Body of pancreas (tissue), 4 donors: Measurements from ENCODE around the gene CDS2.

ENCODE experiments used
- POLR2A ChIP-seq, 3 donors: fragments of 450-650 bp; IDR thresholded peaks; one replicate each; pipeline ENCODE4 v1.6.1; 2016; ENCODE audit warnings: antibody characterized with exemption in 3 of 3, mild to moderate bottlenecking in 2 of 3
- TF ChIP-seq, protein P1 (sequence below), 7 experiments: fragments of 450-650 bp in 4 of 7; fragments of 200-600 bp in 3 of 7; sonication (generic) in 3 of 7; IDR thresholded peaks; one replicate each; pipeline ENCODE4 v1.5.1; 2016 to 2019; ENCODE audit warnings: antibody characterized with exemption in 7 of 7

DNA sequence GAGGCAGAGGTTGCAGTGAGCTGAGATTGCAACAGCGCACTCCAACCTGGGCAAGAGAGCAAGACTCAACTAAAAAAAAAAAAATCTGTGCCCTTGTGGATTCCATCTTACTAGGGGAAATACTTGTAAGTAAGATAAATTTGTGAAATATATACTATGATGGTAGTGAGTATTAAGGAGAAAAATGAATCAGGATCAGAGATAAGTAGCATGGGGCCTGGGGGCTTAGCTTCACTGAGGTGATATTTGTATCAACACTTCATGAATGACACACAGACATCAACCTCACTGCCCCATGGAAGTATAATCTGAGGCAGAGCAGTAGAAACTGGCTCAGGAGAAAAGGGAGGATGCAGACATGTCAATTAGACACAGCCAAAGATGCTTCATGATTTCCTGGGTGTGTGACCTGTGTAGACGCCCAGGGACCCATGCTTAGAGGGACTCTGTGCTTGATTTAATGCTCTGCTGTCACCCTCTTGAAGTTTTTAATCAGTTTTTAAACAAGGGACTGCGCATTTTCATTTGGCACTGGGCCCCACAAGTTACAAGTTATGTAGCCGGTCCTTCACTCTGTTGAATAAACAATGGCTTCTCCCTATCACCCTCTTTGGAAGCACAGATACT lies 48.9 kb upstream of the CDS2 start:
- TF ChIP-seq, protein P1, sequence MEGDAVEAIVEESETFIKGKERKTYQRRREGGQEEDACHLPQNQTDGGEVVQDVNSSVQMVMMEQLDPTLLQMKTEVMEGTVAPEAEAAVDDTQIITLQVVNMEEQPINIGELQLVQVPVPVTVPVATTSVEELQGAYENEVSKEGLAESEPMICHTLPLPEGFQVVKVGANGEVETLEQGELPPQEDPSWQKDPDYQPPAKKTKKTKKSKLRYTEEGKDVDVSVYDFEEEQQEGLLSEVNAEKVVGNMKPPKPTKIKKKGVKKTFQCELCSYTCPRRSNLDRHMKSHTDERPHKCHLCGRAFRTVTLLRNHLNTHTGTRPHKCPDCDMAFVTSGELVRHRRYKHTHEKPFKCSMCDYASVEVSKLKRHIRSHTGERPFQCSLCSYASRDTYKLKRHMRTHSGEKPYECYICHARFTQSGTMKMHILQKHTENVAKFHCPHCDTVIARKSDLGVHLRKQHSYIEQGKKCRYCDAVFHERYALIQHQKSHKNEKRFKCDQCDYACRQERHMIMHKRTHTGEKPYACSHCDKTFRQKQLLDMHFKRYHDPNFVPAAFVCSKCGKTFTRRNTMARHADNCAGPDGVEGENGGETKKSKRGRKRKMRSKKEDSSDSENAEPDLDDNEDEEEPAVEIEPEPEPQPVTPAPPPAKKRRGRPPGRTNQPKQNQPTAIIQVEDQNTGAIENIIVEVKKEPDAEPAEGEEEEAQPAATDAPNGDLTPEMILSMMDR (IDR thresholded peaks at IDR 0.05) = no peak
- no peak for TF ChIP-seq POLR2A (IDR thresholded peaks at IDR 0.05)
